ENCODE results near the gene MOCS3. TPM values are rescaled to one million over a fixed set of nuclear protein-coding genes. Genes with fewer than 3 reads are reported as not detected.

The MOCS3 gene
- total RNA-seq, 1 donor from 2014 or later: 3.2 TPM

DNA sequence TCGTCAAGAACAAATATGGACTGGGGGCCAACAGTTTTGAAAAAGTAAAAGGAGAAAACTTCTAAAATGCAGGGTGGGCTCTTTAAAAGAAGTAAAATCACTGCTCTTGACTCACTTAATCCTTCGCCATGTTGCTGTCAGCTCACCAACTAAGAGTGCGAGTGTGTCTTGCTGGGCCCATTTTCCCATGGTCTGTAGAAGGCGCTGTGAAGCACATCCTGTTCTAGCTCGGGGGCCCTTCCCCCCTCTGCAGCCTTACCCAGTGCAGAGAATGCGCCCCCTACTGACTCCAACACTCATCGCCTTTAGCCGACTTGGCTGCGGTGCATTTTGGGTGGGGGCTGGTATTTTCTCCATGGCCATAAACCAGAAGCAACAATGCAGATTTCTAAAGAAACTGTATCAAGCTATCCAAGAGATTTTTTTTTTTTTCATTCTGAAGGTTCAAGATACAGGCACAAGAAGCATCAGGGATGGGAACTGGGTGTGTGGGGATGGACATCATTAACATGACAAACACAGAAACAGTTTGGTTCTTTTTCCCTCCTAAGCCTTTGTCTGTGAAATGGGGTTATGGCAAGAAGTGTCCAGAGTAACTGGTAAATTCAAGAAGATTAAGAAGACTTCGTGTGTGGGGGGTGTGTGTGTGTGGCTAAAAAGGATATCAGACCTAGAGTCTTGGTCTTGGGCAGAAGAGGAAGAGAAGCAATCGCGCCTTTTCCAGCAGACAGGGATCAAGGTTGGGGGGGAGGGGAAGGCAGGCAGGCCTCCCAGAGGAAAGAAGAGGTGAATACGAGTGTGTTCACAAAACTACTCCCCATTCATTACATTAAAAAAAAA lies 29.1 kb upstream of the MOCS3 start:
- peaks cover 64% of the 10 kb centered on the region for H3K4me1 ChIP-seq

DNA sequence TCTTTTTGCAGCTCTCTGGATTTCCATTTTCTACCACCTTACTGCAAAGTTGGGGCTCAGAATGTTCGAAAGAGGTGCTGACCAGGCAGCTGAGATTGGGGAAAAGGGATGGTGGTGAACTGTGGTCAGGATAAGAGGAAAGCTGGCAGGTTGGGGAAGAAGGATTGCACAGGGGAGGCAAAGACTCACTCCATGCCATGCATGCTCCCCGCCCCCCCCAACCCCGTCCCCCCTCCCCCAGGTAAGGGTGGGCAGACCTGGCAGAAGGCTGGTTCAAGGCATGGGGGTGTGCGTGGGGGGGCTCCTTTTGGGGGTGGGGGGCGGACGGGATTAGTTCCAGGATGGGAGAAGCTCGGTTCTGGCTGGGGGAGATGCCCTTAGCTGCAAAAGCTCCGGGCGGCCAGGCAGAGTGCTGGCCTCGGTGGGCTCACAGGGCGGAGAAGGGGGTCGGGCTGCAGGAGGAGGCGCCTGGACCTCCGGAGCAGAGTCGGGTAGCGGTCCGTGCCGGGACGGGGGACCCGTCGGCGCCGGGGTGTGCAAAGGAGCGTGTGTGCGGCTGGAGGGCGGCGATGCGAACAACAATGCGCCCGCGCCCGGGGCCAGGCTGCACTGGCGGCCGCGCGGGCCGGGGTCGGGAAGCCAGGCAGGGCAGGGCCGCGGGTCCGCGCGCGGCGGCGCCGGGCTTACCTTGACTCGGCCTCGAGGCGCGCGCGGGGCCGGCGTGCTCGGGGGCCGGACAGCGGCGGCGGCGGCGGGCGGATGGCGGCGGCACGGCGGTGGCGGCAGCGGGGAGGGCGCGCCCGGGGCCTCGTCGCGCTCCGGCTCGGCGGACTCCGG lies 28.3 kb upstream of the MOCS3 start:
- TF ChIP-seq, protein P1, sequence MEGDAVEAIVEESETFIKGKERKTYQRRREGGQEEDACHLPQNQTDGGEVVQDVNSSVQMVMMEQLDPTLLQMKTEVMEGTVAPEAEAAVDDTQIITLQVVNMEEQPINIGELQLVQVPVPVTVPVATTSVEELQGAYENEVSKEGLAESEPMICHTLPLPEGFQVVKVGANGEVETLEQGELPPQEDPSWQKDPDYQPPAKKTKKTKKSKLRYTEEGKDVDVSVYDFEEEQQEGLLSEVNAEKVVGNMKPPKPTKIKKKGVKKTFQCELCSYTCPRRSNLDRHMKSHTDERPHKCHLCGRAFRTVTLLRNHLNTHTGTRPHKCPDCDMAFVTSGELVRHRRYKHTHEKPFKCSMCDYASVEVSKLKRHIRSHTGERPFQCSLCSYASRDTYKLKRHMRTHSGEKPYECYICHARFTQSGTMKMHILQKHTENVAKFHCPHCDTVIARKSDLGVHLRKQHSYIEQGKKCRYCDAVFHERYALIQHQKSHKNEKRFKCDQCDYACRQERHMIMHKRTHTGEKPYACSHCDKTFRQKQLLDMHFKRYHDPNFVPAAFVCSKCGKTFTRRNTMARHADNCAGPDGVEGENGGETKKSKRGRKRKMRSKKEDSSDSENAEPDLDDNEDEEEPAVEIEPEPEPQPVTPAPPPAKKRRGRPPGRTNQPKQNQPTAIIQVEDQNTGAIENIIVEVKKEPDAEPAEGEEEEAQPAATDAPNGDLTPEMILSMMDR (IDR thresholded peaks at IDR 0.05): no peak
- no peak for TF ChIP-seq POLR2A (IDR thresholded peaks at IDR 0.05)
- TF ChIP-seq POLR2AphosphoS5 (IDR thresholded peaks at IDR 0.05; ENCODE audit: insufficient read depth in 1 of 2, low read depth in 1 of 2): no peak
- intact Hi-C loops (cut with DNase I): loop anchor here (5.0 kb wide), 1 partner anchor 138 kb away; no protein-coding TSS in a partner anchor
- H3K9me3 ChIP-seq: no peaks in the 10 kb centered on the region
- H3K36me3 ChIP-seq: peaks cover 0 to 21% of the 10 kb centered on the region in 2 donors
- H3K27ac ChIP-seq: peak overlapping the region; percentile 99
- H3K27me3 ChIP-seq: no peaks in the 10 kb centered on the region
- peak overlapping the region; percentile 95 to 97 for H3K4me3 ChIP-seq
- H3K4me1 ChIP-seq: peaks cover 56% of the 10 kb centered on the region
- DNase-seq (ENCODE audit: extremely low spot score in 2 of 2): no peak

More for the DNA sequence above, 29.1 kb upstream of the MOCS3 start:
- TF ChIP-seq, protein P1 (IDR thresholded peaks at IDR 0.05): peak; percentile 57 to 76 (median 69)
- peak; percentile 47 to 78 for TF ChIP-seq POLR2AphosphoS5 (IDR thresholded peaks at IDR 0.05; ENCODE audit: insufficient read depth in 1 of 2, low read depth in 1 of 2)
- no peak for TF ChIP-seq POLR2A (IDR thresholded peaks at IDR 0.05)
- no peaks in the 10 kb centered on the region for H3K9me3 ChIP-seq
- peak overlapping the region; percentile 95 to 97 for H3K4me3 ChIP-seq
- intact Hi-C loops (cut with DNase I): loop anchor here (5.0 kb wide), 2 partner anchors 112 to 137 kb away; no protein-coding TSS in a partner anchor
- H3K36me3 ChIP-seq: peaks cover 0 to 13% of the 10 kb centered on the region in 2 donors
- H3K27me3 ChIP-seq: no peaks in the 10 kb centered on the region
- H3K27ac ChIP-seq: peak overlapping the region; percentile 87
- no peak for DNase-seq (ENCODE audit: extremely low spot score in 2 of 2)

DNA sequence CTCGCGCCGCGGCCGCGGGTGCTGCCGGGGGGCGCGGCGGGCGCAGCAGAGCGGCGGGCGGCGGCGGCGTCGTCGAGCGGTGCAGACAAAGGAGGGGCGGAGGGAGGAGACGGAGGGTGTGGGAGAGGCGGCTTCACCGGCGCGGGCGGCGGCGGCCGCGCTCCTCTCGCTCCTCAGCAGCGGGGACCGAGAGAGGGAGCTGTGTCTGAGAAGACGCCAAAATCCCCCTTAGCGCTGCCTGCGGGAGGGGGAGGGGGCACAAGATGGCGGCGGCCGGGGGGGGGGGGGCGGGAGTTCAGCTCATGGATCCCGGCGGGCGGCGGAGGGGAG lies 27.7 kb upstream of the MOCS3 start:
- no peaks in the 10 kb centered on the region for H3K27me3 ChIP-seq
- H3K9me3 ChIP-seq: no peaks in the 10 kb centered on the region
- H3K36me3 ChIP-seq: peaks cover 0 to 27% of the 10 kb centered on the region in 2 donors
- H3K4me3 ChIP-seq: peak overlapping the region; percentile 95 to 97
- DNase-seq (ENCODE audit: extremely low spot score in 2 of 2): no peak
- TF ChIP-seq POLR2AphosphoS5 (IDR thresholded peaks at IDR 0.05; ENCODE audit: insufficient read depth in 1 of 2, low read depth in 1 of 2) (no peak), POLR2A (IDR thresholded peaks at IDR 0.05) (no peak)
- TF ChIP-seq, protein P1 (IDR thresholded peaks at IDR 0.05): no peak
- H3K27ac ChIP-seq: peak overlapping the region; percentile 99
- H3K4me1 ChIP-seq: peaks cover 50% of the 10 kb centered on the region
- intact Hi-C loops (cut with DNase I): loop anchor here (5.0 kb wide), 1 partner anchor 139 kb away; no protein-coding TSS in a partner anchor

DNA sequence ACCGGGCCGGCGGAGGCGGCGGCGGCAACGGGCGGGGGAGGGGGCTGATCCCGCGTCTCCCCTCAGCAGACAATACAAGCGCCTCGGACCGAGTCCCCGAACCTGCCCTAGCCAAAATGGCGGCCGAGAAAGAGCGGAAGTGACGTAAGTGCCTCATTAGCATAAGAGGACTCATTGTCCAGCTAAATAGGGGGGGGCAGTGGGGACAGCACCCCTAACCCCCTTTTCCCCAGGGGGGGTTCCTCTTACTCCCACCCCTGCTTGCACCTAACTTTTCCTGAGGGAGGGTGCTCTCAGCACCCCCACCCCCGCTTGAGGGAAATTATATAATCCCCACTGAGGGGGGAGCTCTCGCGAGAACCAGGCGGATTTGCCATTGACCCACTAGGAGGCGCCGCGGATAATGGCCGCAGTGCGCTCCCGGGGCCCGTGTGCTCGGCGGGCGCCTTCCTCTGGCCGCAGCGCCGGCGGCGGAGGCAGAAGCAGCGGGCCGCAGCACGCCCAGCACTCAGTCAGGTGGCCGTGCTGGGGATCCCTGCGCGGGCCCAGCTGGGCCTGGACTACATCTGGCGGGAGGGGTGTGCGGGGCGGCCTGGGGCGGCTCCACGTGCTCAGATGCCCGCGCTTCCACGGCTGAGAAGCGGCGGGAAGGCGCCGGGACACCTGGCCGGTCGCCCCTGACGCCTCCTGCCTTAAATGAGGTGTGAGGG lies 27.2 kb upstream of the MOCS3 start, which contains the start of gene ADNP:
Gene ADNP (minus strand): TSS at position 132 of the 710 bp plus-strand sequence. CDS start 27,441 bp downstream, outside the sequence.
- intact Hi-C loops (cut with DNase I): loop anchor here (5.0 kb wide), 1 partner anchor 139 kb away; no protein-coding TSS in a partner anchor
- H3K4me1 ChIP-seq: peaks cover 45% of the 10 kb centered on the region
- peak within 1 kb of the TSS; percentile 95 to 97 for H3K4me3 ChIP-seq
- TF ChIP-seq POLR2AphosphoS5 (IDR thresholded peaks at IDR 0.05; ENCODE audit: insufficient read depth in 1 of 2, low read depth in 1 of 2) (peak; percentile 53 to 87), POLR2A (IDR thresholded peaks at IDR 0.05) (peak in 1 of 2 donors; percentile 35)
- TF ChIP-seq, protein P1 (IDR thresholded peaks at IDR 0.05): peak; percentile 53 to 83 (median 68)
- H3K27me3 ChIP-seq: no peaks in the 10 kb centered on the region
- H3K27ac ChIP-seq: peak within 1 kb of the TSS; percentile 99
- peaks cover 0 to 30% of the 10 kb centered on the region in 2 donors for H3K36me3 ChIP-seq
- no peaks in the 10 kb centered on the region for H3K9me3 ChIP-seq
- peak in 1 of 2 donors; percentile 95 for DNase-seq (ENCODE audit: extremely low spot score in 2 of 2)
